HepG2 (cell line): ENCODE data around the gene CENATAC. TPM values are rescaled to one million over a fixed set of nuclear protein-coding genes. Genes with fewer than 3 reads are reported as not detected.

Source experiments
- ATAC-seq: fragments of 200-7000 bp; cut with Tn5 transposase; 3 replicates; pipeline ENCODE4 v1.9.1; 2020; ENCODE audit warnings: mild to moderate bottlenecking, moderate library complexity
- BruUV-seq: library from RNA; stranded (reverse); fragments of 400-500 nt; replicated peaks from 2 replicates; lab custom pipeline; 2021; lab: Mats Ljungman, UMichigan
- CTCF ChIA-PET: fragments of 300-600 bp; formaldehyde crosslinking; extraction: SDS; loops from one replicate; lab custom pipeline; 2021; ENCODE audit warnings: low total read pairs, inconsistent platforms, low intra/inter-chr PET ratio; lab: Yijun Ruan, JAX
- POLR2A ChIA-PET: fragments of 350-600 bp; sonication (Branson Sonifier 250); formaldehyde crosslinking; loops from one replicate; lab custom pipeline; 2020; ENCODE audit warnings: antibody characterized with exemption, inconsistent platforms; lab: Yijun Ruan, JAX
- DNase-seq: peaks from one replicate; pipeline ENCODE4 v3.0.0-alpha.2; 2015; ENCODE audit warnings: low spot score
- FAIRE-seq: peaks from 3 replicates; lab custom pipeline; 2011; peaks lifted over from hg19 to GRCh38; lab: Jason Lieb, UNC
- H2AFZ ChIP-seq: one replicate; pipeline ENCODE4 v1.6.1; 2011; ENCODE audit warnings: low read length, inconsistent platforms
- H3K27ac ChIP-seq: fragments of 300-600 bp; 3 replicates; pipeline ENCODE4 v1.8.0; 2011; ENCODE audit warnings: mixed run types, mild to moderate bottlenecking, mixed read lengths, low read length, inconsistent platforms; ENCODE audit not compliant: insufficient read depth; ENCODE audit errors: extremely low read length
- H3K27me3 ChIP-seq, 2 experiments: fragments of 200-600 bp in 1 of 2; 2 replicates in 1 of 2; 3 replicates in 1 of 2; pipeline versions ENCODE4 v1.6.0 to v1.8.0; 2011; ENCODE audit warnings: low read length in 2 of 2, mild to moderate bottlenecking in 2 of 2, moderate library complexity in 2 of 2, inconsistent platforms in 1 of 2; ENCODE audit not compliant: insufficient read depth in 2 of 2, control insufficient read depth in 1 of 2
- H3K36me3 ChIP-seq, 2 experiments: fragments of 200-600 bp in 1 of 2; replicated peaks in 1 of 2; 2 replicates in 1 of 2; 3 replicates in 1 of 2; pipeline versions ENCODE4 v1.5.1 to v1.8.0; 2011; ENCODE audit warnings: low read length in 2 of 2, inconsistent platforms in 1 of 2; ENCODE audit not compliant: insufficient read depth in 2 of 2, control insufficient read depth in 1 of 2
- H3K4me1 ChIP-seq: 2 replicates; pipeline ENCODE4 v1.5.1; 2012; ENCODE audit warnings: low read length, inconsistent platforms; ENCODE audit not compliant: insufficient read depth
- H3K4me2 ChIP-seq: 2 replicates; pipeline ENCODE4 v1.6.0; 2011; ENCODE audit warnings: low read depth, low read length, inconsistent platforms
- H3K4me3 ChIP-seq, 3 experiments: fragments of 200-600 bp in 1 of 3; sonication (generic), shearing (Covaris generic) in 1 of 3; replicated peaks in 1 of 3; 2 replicates each; pipeline ENCODE4 v1.5.1; 2011 to 2016; ENCODE audit warnings: low read length in 3 of 3, inconsistent platforms in 2 of 3, low read depth in 2 of 3, mild to moderate bottlenecking in 2 of 3, control low read depth in 1 of 3, mixed read lengths in 1 of 3; ENCODE audit not compliant: insufficient read depth in 1 of 3
- H3K79me2 ChIP-seq: one replicate; pipeline ENCODE4 v1.6.1; 2011; ENCODE audit warnings: low read length, inconsistent platforms; ENCODE audit not compliant: insufficient read depth
- H3K9ac ChIP-seq: 2 replicates; pipeline ENCODE4 v1.6.0; 2011; ENCODE audit warnings: mild to moderate bottlenecking, low read depth, low read length, inconsistent platforms; ENCODE audit not compliant: insufficient read depth
- H3K9me3 ChIP-seq: 2 replicates; pipeline ENCODE4 v1.5.1; 2012; ENCODE audit warnings: mild to moderate bottlenecking, low read length
- H4K20me1 ChIP-seq: 2 replicates; pipeline ENCODE4 v1.6.0; 2011; ENCODE audit warnings: inconsistent platforms, mild to moderate bottlenecking, low read length, moderate library complexity; ENCODE audit not compliant: insufficient read depth
- FOXA1 ChIP-seq, 2 experiments: fragments of 450-650 bp in 1 of 2; sonication (generic) in 1 of 2; formaldehyde crosslinking in 1 of 2; IDR thresholded peaks; 2 replicates each; pipeline versions ENCODE4 v1.4.0 to v1.6.1; 2016 to 2020; ENCODE audit warnings: missing genetic modification reagents in 1 of 2
- LCORL ChIP-seq, 2 experiments: fragments of 450-650 bp in 1 of 2; sonication (generic) in 1 of 2; formaldehyde crosslinking in 1 of 2; IDR thresholded peaks; 2 replicates each; pipeline versions ENCODE4 v1.5.0 to v1.6.1; 2017 to 2020; ENCODE audit warnings: antibody characterized with exemption in 1 of 2, missing genetic modification reagents in 1 of 2
- MIER2 ChIP-seq: IDR thresholded peaks from 2 replicates; pipeline ENCODE4 v1.6.1; 2016; ENCODE audit warnings: missing biosample characterization, missing genetic modification reagents
- SAFB2 ChIP-seq: sonication (generic); formaldehyde crosslinking; IDR thresholded peaks from 2 replicates; pipeline ENCODE4 v1.5.1; 2020; ENCODE audit warnings: missing genetic modification reagents, low read depth, mild to moderate bottlenecking, borderline replicate concordance
- SAP130 ChIP-seq: IDR thresholded peaks from 2 replicates; pipeline ENCODE4 v1.6.1; 2016; ENCODE audit warnings: low read depth
- SRF ChIP-seq: IDR thresholded peaks from 2 replicates; pipeline ENCODE4 v1.6.1; 2011; ENCODE audit warnings: mild to moderate bottlenecking, low read depth, low read length, moderate library complexity
- ZNF251 ChIP-seq: sonication (generic); formaldehyde crosslinking; IDR thresholded peaks from 2 replicates; pipeline ENCODE4 v1.9.0; 2021; ENCODE audit warnings: mild to moderate bottlenecking, missing genetic modification reagents
- ZNF264 ChIP-seq: sonication (generic); formaldehyde crosslinking; IDR thresholded peaks from 2 replicates; pipeline ENCODE4 v1.4.0; 2020; ENCODE audit warnings: missing genetic modification reagents
- whole genome bisulfite sequencing: methylation state at CpG from one replicate; pipeline ENCODE4 v1.1.6; 2017; ENCODE audit warnings: low lambda C conversion rate; 5-methylcytosine and 5-hydroxymethylcytosine counted together
- in situ Hi-C: cut with HindIII; loops from 2 replicates; pipeline ENCODE4 v1.10.0; 2017; ENCODE audit warnings: low pct_unique_long_range_greater_than_20kb; ENCODE audit not compliant: extremely low pct_ligation_motif_present
- intact Hi-C: fragments of 100-400 bp; cut with micrococcal nuclease; formaldehyde crosslinking; loops from one replicate; pipeline ENCODE4 v1.10.0; 2022; ENCODE audit not compliant: unreplicated experiment
- polyA plus RNA-seq, 8 experiments: library from polyadenylated mRNA; depleted of rRNA in 3 of 8; stranded (reverse) in 7 of 8; unstranded in 1 of 8; fragments of >200 nt; fragmentation: Illumina TruSeq in 4 of 8; extraction: Trizol in 4 of 8; gene quantifications; 2 replicates each; pipeline versions ENCODE4 v1.2.1 to v1.2.3, GENCODE V29; 2011 to 2016; ENCODE audit warnings: low read depth in 4 of 8, missing spikeins in 1 of 8, mixed read lengths in 1 of 8; ENCODE audit not compliant: insufficient read depth in 1 of 8
- total RNA-seq, 5 experiments: library from RNA; depleted of rRNA; stranded (reverse); fragments of >200 nt; fragmentation: Illumina TruSeq; extraction: Trizol; gene quantifications; 2 replicates each; pipeline ENCODE4 v1.2.3, GENCODE V29; 2016; ENCODE audit warnings: low read depth in 1 of 5
- TF ChIP-seq, protein P1 (sequence below): sonication (generic); formaldehyde crosslinking; IDR thresholded peaks from 2 replicates; pipeline ENCODE4 v1.4.0; 2020; ENCODE audit warnings: missing genetic modification reagents
- TF ChIP-seq, protein P2 (sequence below): sonication (generic); formaldehyde crosslinking; IDR thresholded peaks from 2 replicates; pipeline ENCODE4 v1.8.0; 2022; ENCODE audit warnings: missing genetic modification reagents, mild to moderate bottlenecking, borderline replicate concordance
- TF ChIP-seq, protein P3 (sequence below): IDR thresholded peaks from 2 replicates; pipeline ENCODE4 v1.6.1; 2016; ENCODE audit warnings: missing compliant biosample characterization, missing genetic modification reagents, borderline replicate concordance
- TF ChIP-seq, protein P4 (sequence below): sonication (generic); formaldehyde crosslinking; IDR thresholded peaks from 2 replicates; pipeline ENCODE4 v1.8.0; 2022; ENCODE audit warnings: missing genetic modification reagents, mild to moderate bottlenecking, inconsistent platforms, borderline replicate concordance
- TF ChIP-seq, protein P5 (sequence below): sonication (generic); formaldehyde crosslinking; IDR thresholded peaks from 2 replicates; pipeline ENCODE4 v1.4.0; 2020; ENCODE audit warnings: missing genetic modification reagents

The CENATAC gene
- total and polyA plus RNA-seq, 2 of the 13 experiments (the other 11 are each of a cell fraction or from before 2014, with no cell fraction given), result 21.7 to 25.0 TPM

DNA sequence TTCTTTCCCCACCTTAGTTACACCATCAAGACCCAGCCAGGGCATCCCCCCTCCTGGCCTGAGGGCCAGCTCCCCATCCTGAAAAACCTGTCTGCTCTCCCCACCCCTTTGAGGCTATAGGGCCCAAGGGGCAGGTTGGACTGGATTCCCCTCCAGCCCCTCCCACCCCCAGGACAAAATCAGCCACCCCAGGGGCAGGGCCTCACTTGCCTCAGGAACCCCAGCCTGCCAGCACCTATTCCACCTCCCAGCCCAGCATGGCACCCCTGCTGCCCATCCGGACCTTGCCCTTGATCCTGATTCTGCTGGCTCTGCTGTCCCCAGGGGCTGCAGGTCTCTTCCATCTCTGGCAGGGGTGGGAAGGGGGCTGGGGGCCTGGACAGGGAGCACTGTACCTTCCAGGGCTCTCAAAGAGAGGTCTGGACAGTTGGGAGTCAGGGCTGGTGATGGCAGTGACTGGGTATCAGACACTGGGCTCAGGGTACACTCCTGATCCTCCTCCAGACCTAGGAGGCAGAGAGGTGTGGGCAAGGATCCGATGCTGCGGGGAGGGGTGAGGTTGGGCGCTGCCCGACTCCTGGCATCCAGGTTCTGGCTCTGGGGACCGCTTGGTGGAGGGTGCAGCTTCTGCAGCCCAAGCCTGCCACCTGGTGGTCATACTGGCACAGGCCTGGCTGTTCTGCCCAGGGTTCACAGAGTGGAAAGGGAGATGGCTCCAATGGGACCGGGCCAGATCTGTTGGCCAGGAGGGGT lies 41.7 kb upstream of the CENATAC start, which contains the start of gene UPK2:
Gene UPK2 (plus strand): TSS at position 205 of the 753 bp plus-strand sequence. CDS start 53 bp downstream, at position 258.
- Histone ChIP-seq H3K36me3 (no peaks in the 10 kb centered on the region), H3K9ac (no peak within 1 kb of the TSS), H3K4me1 (no peaks in the 10 kb centered on the region), H4K20me1 (no peaks in the 10 kb centered on the region), H3K9me3 (no peaks in the 10 kb centered on the region), H3K27me3 (peaks cover 2 to 53% of the 10 kb centered on the region in 2 experiments; a peak in 4 of 5 replicates), H3K27ac (no peak within 1 kb of the TSS), H2AFZ (no peak within 1 kb of the TSS), H3K4me2 (no peak within 1 kb of the TSS), H3K4me3 (no peak within 1 kb of the TSS), H3K79me2 (no peaks in the 10 kb centered on the region)
- intact Hi-C loops, result loop anchor here (1.0 kb wide), 3 partner anchors 26 to 266 kb away; no protein-coding TSS in a partner anchor
- BruUV-seq, result no TSS peak
- peak; percentile 64 for DNase-seq
- CTCF ChIA-PET, result interaction anchor here (0.6 to 1.9 kb wide), 6 partner anchors 26 to 297 kb away, joined by 3 to 38 read pairs (median 6); partner anchors contain the start of gene TREH
- ATAC-seq, result peak; percentile 97
- POLR2A ChIA-PET, result no interaction called here
- peak; percentile 68 for FAIRE-seq
- in situ Hi-C loops, result loop anchor here (5.0 kb wide), 1 partner anchor 264 kb away; no protein-coding TSS in a partner anchor
- WGBS, result 0% methylated on average over 1 of the region's 7 CpGs
- TF ChIP-seq, protein P1, sequence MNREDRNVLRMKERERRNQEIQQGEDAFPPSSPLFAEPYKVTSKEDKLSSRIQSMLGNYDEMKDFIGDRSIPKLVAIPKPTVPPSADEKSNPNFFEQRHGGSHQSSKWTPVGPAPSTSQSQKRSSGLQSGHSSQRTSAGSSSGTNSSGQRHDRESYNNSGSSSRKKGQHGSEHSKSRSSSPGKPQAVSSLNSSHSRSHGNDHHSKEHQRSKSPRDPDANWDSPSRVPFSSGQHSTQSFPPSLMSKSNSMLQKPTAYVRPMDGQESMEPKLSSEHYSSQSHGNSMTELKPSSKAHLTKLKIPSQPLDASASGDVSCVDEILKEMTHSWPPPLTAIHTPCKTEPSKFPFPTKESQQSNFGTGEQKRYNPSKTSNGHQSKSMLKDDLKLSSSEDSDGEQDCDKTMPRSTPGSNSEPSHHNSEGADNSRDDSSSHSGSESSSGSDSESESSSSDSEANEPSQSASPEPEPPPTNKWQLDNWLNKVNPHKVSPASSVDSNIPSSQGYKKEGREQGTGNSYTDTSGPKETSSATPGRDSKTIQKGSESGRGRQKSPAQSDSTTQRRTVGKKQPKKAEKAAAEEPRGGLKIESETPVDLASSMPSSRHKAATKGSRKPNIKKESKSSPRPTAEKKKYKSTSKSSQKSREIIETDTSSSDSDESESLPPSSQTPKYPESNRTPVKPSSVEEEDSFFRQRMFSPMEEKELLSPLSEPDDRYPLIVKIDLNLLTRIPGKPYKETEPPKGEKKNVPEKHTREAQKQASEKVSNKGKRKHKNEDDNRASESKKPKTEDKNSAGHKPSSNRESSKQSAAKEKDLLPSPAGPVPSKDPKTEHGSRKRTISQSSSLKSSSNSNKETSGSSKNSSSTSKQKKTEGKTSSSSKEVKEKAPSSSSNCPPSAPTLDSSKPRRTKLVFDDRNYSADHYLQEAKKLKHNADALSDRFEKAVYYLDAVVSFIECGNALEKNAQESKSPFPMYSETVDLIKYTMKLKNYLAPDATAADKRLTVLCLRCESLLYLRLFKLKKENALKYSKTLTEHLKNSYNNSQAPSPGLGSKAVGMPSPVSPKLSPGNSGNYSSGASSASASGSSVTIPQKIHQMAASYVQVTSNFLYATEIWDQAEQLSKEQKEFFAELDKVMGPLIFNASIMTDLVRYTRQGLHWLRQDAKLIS, result no peak
- peak; percentile 31; the same call in 1 of the 2 replicates for TF ChIP-seq SAP130 (CRISPR knock-in tag)
- 0 out of 2 replicates have a peak, but pooled peaks have one; percentile 39 for TF ChIP-seq MIER2 (CRISPR knock-in tag)
- TF ChIP-seq, protein P2, sequence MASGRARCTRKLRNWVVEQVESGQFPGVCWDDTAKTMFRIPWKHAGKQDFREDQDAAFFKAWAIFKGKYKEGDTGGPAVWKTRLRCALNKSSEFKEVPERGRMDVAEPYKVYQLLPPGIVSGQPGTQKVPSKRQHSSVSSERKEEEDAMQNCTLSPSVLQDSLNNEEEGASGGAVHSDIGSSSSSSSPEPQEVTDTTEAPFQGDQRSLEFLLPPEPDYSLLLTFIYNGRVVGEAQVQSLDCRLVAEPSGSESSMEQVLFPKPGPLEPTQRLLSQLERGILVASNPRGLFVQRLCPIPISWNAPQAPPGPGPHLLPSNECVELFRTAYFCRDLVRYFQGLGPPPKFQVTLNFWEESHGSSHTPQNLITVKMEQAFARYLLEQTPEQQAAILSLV (CRISPR knock-in tag), result no peak
- no peak for TF ChIP-seq SAFB2 (CRISPR knock-in tag)
- no peak for TF ChIP-seq ZNF264 (CRISPR knock-in tag)
- TF ChIP-seq, protein P3, sequence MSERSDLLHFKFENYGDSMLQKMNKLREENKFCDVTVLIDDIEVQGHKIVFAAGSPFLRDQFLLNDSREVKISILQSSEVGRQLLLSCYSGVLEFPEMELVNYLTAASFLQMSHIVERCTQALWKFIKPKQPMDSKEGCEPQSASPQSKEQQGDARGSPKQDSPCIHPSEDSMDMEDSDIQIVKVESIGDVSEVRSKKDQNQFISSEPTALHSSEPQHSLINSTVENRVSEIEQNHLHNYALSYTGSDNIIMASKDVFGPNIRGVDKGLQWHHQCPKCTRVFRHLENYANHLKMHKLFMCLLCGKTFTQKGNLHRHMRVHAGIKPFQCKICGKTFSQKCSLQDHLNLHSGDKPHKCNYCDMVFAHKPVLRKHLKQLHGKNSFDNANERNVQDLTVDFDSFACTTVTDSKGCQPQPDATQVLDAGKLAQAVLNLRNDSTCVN (CRISPR knock-in tag), result no peak
- TF ChIP-seq SRF, result no peak
- no peak for TF ChIP-seq ZNF251
- TF ChIP-seq LCORL (IDR thresholded peaks at IDR 0.05), result no peak
- peak; percentile 24; the same call in 1 of the 2 replicates for TF ChIP-seq LCORL (CRISPR knock-in tag; IDR thresholded peaks at IDR 0.05)
- TF ChIP-seq, protein P4, sequence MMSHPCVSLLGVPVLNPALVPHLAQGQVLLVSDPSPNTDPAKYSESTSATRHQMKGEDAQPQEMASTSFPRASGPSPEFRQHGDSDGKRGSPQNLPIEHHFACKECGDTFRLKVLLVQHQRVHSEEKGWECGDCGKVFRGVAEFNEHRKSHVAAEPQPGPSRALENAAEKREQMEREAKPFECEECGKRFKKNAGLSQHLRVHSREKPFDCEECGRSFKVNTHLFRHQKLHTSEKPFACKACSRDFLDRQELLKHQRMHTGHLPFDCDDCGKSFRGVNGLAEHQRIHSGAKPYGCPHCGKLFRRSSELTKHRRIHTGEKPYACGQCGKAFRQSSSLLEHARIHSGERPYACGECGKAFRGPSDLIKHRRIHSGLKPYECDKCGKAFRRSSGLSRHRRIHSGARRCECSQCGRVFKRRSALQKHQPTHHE (CRISPR knock-in tag), result no peak
- TF ChIP-seq, protein P5, sequence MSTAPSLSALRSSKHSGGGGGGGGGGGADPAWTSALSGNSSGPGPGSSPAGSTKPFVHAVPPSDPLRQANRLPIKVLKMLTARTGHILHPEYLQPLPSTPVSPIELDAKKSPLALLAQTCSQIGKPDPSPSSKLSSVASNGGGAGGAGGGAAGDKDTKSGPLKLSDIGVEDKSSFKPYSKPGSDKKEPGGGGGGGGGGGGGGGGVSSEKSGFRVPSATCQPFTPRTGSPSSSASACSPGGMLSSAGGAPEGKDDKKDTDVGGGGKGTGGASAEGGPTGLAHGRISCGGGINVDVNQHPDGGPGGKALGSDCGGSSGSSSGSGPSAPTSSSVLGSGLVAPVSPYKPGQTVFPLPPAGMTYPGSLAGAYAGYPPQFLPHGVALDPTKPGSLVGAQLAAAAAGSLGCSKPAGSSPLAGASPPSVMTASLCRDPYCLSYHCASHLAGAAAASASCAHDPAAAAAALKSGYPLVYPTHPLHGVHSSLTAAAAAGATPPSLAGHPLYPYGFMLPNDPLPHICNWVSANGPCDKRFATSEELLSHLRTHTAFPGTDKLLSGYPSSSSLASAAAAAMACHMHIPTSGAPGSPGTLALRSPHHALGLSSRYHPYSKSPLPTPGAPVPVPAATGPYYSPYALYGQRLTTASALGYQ (CRISPR knock-in tag), result no peak
- no peak for TF ChIP-seq FOXA1 (IDR thresholded peaks at IDR 0.05)
- no peak for TF ChIP-seq FOXA1 (CRISPR knock-in tag; IDR thresholded peaks at IDR 0.05)
